ENCODE measurements around the gene GCN1. TPM values are rescaled to one million over a fixed set of nuclear protein-coding genes. Genes with fewer than 3 reads are reported as not detected.

GCN1 gene
- polyA plus RNA-seq, 3 donors, result 49.4 to 63.4 (median 55.9) TPM

DNA sequence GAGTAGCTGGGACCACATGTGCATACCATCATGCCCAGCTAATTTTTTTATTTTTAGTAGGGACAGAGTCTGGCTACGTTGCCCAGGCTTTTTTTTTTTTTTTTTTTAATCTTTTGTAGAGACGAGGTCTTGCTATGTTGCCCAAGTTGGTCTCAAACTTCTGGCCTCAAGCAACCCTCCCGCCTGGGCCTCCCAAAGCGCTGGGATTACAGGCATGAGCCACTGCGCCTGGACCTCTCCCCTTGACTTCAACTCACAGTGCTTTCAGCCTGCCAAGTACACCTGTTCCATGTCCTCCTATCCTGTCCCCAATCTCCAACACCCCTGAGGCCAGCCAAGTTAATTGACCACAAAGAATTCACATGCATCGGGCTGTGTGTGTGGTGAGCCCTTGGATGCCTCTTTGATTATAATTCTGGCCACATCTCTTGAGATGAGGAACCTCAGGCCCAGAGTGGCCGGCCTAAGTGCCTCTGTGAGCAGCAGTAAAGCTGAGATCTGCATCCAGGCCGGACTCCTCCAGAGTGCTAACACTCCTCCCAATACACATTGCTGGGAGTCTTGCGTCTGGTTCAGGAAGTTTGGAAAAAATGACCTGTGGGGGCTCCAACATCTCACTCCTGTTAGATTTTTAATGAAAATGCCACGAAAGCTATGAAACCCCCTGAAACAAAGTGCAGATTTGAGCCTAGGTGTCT is 84.8 kb downstream of the GCN1 start:
- DNase-seq (ENCODE audit: extremely low read depth in 1 of 11, low read depth in 9 of 11, low spot score in 4 of 11), result no peak

DNA sequence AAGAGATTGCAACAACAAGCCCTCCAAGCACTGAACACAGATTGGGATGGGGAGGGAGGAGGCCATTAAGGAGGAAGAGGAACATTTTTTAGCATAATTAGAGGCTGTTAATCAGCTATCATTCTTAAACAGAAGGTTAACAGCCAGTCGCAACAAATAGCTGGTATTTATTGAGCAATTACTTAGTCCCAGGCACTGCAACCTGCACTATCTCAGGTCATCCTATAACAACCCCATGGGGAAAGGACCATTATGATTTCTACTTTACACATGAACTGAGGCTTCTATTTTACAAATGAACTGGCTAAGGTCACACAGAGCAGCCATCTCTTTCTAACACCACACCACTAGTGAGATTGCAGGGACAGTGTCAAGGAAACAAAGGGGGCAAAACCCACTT is 88.4 kb downstream of the GCN1 start:
- DNase-seq (ENCODE audit: extremely low read depth in 1 of 11, low read depth in 9 of 11, low spot score in 4 of 11), result no peak

DNA sequence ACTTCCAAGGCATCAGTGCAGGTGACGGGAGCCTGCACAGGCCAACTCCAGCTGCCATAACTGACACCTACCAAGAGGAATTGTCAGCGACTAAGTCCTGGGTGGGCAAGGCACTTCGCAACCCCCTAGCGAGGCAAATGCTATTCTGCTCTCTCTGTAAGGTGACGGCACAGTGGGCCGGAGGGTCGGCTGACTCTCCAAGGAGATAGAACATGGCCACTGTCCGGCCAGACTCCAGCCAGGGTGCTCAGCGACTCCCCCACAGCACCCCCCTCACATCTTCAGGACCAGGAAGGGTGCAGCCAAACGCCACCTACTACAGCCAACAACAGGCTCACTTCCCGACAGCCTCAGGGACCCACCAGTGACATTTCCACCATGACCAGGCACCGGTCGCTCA is 91.1 kb downstream of the GCN1 start:
- no peak for DNase-seq (ENCODE audit: extremely low read depth in 1 of 11, low read depth in 9 of 11, low spot score in 4 of 11)

DNA sequence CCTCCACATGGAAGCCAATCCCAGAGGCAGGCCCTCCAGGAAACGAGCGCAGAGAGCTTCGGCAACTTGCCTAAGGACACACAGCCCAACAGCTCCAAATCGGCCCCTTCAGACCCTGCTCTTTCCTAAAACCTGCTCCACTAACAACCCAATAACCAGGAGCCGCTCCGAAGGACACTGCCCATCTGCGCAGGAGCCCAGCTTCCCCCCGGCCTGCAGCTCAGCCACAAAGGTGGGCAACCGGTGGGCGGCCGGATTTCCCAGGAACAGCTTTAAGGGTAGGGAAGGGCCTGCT is 91.5 kb downstream of the GCN1 start:
- DNase-seq (ENCODE audit: extremely low read depth in 1 of 11, low read depth in 9 of 11, low spot score in 4 of 11), result no peak

DNA sequence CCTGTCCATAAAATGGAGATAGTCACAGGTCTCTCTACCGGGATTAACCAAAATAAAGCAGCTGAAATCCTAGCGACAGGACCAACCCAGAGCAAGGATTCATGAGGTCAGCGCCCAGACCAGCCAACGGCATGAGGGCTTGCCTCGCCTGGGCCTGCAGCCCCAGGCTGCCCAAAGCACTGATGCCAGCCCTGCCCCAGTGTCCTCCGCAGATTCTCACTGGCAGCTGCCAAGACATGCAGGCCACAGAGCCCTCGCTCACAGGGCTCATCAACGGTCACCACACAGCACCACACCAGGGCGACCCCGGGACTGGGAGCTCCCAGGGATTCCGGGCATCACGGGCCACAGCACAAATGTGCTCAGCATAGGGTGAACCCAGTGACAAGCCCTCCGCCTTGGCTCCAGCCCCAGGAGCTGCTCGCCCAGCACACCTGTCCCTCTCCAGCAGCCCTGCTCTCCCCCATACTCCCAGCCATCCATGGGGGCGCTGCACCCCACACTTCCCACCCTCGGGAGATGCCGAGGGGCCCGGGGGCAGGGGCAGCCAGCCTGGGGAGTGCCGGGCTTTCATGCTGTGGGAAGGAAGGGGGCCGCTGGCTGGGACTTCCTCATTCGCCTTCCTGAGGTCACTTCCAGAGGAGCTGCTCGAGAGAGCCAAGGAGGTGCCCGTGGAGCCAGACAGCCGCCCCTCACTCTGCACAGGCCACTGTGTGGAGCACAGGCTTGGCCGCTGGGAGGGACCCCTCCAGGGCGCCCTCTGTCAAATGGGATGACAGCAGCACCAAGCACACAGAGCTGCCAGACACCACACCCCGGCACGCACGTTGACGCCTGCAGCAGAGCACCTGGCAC is 92.1 kb downstream of the GCN1 start:
- DNase-seq (ENCODE audit: extremely low read depth in 1 of 11, low read depth in 9 of 11, low spot score in 4 of 11), result no peak

DNA sequence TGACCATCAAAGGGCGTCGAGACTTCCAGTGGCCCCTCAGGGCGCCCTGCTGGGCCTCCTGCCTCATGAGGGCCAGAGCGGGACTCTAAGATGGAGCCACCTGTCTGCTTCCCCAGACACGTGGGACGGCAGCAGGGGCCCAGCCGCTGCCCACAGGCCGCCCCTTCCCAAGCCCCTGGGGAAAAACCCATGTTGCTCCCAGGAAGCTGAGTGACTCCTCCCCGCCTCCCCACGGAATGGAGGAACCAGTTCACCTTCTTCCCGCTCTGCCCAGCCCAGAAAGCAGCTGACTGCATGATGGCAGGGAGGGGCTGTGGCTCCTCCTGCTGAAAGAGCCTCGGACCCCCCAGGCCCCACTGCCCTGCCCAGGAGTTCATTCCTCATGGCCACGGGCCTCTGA is 92.9 kb downstream of the GCN1 start:
- no peak for DNase-seq (ENCODE audit: extremely low read depth in 1 of 11, low read depth in 9 of 11, low spot score in 4 of 11)

DNA sequence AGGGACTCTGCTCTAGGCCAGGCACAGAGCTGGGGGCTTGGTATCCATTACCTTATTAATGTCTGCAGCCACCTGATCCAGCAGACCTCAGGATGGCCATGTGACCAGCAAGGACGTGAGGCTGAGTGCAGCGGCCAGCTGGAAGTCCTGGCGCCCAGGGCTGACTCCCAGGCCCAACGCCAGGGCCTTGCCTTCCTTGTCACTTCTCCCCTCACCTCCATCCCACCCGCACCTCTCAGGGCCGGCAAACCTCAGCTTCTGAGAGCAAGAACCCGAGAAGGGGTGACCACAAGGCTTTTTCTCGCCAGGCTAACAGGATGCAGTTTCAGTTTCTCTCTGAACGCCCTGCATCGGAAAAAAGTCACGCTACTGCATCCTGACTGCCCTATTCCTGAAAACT is 93.3 kb downstream of the GCN1 start:
- DNase-seq (ENCODE audit: extremely low read depth in 1 of 11, low read depth in 9 of 11, low spot score in 4 of 11), result no peak

DNA sequence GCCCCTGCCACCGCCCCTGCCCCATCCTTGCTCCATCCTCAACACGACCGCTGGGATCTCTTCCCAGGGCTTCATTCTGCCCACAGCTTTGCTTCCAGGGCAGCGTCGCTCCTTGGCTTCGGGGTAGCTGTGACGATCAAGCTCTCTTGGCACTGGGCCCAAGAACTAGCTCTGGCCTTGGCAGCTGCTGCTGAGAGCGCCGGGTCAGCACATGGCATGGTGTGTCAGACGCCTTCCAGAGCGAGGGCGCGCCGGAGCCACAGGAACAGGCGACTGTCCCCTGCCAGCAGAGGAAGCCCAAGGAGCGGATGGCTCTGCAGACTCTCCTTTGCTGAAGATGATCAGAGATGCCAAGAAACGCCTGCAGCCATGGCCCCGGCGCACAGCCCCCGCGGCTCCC is 93.9 kb downstream of the GCN1 start:
- no peak for DNase-seq (ENCODE audit: extremely low read depth in 1 of 11, low read depth in 9 of 11, low spot score in 4 of 11)

DNA sequence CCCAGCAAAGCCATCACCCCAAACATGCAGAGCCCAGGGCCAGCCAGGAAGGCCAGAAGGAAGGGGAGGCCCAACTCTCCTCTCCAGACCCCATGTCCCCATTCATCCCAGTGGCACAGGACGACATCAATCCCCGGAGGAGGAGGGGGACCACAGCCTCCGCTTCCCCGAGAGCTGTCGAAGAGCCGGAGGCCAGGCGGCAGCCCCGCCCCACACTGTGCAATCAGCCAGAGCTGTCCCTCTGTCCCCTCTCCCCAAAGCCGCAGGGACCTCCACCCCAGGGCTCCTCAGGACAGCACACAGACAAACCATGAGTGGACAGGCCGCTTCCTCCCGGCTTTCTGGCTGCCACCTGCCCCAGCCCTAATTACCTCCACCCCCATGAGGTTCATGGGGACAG is 94.8 kb downstream of the GCN1 start:
- DNase-seq (ENCODE audit: extremely low read depth in 1 of 11, low read depth in 9 of 11, low spot score in 4 of 11), result no peak

DNA sequence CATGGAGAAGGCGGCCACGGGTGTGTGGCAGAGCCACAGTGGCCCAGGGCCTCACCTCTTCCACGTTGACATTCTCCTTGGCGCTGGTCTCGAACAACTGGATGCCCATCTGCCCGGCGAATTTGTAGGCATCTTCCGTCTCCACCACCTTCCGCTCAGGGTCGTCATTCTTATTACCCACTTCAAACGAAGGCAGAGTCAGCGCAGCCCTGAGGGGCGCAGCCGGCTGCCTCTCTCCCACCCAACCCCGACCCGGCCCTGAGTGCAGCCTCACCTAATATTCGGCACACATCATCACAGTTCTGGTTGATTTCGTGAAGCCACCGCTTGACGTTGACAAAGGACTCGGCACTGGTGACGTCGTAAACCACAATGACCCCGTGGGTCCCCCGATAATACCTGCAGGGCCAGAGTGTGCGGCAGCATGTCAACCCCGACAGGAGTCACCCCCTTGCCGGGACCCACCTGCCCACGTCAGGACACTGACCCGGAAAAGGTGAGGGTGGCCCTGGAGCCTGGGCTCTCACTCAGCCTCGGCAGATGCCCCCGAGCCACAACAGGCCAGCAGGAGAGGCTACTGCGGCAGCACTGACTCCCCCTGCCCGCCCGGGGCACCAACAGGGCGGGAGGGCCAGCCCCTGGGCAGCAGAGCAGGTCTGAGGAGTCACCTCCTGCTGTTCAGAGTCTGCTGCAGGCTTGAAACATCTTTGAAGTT is 95.6 kb downstream of the GCN1 start:
- DNase-seq (ENCODE audit: extremely low read depth in 1 of 11, low read depth in 9 of 11, low spot score in 4 of 11), result no peak

DNA sequence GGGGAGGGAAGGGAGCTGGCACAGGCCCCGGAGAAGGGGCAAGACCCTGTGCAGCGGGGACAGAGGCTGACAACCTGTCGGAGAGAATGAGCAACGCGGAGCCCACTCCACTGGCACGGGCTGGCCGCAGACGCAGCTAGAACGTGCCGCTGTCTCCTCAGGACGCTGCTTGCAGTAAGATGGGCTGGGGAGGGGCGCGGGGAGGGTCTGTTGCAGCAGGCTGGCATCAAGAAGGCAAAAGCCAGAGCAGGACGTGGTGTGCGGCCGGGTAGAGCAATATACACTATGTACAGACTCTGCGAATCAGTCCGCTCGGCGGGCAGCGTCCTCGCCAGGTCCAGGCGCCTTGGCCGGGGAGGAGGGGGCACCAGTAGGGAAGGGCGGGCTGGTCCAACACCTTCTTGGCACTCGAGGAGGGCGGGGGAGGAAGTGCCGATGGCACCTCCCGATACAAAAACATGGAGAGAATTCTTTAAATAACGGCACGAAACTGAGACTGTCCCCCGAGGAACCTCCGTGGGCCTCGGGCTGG is 97.8 kb downstream of the GCN1 start:
- no peak for DNase-seq (ENCODE audit: extremely low read depth in 1 of 11, low read depth in 9 of 11, low spot score in 4 of 11)

DNA sequence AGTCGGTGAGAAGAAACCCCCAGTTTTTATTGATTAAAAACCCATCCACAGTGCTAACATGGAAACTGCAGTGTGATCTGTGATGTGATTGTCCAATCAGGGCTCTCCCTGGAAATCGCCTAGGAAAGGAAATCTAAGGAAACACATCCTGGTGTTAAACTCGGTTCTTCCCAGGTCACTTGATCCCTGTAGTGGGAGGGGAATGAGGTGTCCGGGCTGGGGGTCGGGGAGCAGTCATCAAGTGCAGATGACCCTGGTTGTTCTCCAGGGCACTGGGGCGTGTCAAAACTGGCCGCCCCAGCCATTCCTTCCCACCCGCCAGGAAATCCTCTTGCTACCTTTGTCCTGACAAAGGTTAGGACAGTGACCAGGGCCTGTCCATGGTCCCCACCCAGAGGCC is 98.8 kb downstream of the GCN1 start:
- DNase-seq (ENCODE audit: extremely low read depth in 1 of 11, low read depth in 9 of 11, low spot score in 4 of 11), result no peak

DNA sequence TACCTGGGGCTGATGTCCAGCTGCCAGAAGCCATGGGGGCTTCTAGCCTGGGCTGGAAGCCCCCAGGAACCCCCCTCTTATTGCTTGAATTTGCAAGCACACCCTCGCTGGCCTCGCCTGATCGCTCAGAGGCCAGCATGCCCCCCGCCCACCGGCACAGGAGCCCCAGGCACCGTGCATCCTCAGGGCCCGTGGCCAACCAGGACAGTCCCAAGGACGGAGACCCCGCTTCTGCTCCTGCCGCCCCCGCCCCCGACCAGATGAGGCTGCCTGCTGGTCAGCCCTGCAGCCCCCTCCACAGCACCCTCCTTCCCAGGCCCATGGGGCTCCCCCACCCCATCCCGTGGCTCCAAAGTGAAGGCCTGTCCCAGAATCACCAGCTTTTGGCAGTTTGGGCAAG is 99.2 kb downstream of the GCN1 start:
- no peak for DNase-seq (ENCODE audit: extremely low read depth in 1 of 11, low read depth in 9 of 11, low spot score in 4 of 11)

DNA sequence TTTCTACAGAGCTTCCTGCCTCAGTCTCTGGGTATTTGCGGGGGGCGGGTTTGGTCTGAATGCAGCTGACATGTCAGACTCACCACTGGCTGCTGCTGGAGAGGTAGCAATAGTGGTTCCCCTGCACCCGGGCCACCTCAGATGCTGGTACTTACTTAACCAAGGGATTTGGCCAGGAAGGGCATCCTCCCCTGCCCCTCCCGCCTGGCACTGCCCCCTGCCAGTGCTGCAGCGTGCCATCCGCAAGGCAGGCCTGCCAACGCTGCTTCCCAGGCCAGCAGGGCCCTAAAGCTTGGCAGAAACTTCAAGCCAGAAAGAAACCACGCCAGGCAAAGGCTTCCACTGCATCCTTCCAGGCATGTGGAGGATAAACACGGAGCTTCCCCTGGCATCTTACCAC is 100.0 kb downstream of the GCN1 start:
- DNase-seq (ENCODE audit: extremely low read depth in 1 of 11, low read depth in 9 of 11, low spot score in 4 of 11), result no peak

DNA sequence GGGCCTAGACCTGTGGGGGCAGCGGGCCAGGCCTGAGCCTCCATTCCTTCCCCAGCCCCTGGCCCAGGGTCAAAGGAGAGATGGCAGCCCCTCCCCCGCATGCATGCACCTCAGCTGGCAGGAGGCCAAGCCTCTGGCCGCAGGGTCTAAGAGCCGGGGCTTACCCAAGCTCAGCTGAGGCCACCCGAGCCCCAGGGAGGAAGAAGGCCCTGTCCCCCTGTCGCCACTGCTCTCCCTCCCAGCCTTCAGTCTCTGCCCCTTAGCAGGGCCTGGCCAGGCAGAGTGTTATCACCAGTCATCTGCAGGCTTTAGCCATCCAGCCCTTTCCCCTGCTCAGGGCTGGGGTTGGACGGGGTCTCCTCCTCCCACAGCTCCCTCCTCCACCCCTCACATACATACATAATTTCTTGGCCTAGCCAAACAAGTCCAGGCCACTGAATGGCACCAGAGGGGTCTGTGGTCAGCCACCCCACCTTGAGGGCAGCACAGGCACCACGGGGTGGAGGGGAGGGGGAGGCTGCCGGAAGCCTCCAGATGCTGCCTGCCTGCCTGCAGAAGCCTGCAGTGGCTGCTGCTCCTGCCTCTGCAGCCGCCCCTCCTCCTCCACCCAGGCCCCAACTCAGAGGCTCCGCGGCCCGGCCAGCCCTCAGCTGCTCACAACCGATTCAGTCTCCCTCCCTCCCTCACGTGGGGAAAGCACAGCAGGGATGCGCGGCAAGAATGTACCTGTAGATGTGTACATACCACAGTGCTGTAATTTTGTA is 100.7 kb downstream of the GCN1 start:
- DNase-seq (ENCODE audit: extremely low read depth in 1 of 11, low read depth in 9 of 11, low spot score in 4 of 11), result peak in 1 of 11 donors; percentile 43

DNA sequence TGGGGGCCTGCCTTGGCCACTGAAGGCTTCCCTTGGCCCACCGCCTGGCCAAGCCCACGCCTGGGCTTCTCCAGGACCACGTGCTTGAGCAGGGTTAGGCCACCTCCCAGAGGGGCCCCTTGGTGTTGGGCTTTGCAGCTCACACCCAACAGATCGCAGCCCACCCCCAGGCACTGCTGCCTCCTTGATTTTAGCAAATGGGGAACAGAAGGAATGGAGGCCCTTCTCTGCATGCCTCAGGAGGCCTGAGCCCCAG is 101.3 kb downstream of the GCN1 start:
- DNase-seq (ENCODE audit: extremely low read depth in 1 of 11, low read depth in 9 of 11, low spot score in 4 of 11), result no peak

DNA sequence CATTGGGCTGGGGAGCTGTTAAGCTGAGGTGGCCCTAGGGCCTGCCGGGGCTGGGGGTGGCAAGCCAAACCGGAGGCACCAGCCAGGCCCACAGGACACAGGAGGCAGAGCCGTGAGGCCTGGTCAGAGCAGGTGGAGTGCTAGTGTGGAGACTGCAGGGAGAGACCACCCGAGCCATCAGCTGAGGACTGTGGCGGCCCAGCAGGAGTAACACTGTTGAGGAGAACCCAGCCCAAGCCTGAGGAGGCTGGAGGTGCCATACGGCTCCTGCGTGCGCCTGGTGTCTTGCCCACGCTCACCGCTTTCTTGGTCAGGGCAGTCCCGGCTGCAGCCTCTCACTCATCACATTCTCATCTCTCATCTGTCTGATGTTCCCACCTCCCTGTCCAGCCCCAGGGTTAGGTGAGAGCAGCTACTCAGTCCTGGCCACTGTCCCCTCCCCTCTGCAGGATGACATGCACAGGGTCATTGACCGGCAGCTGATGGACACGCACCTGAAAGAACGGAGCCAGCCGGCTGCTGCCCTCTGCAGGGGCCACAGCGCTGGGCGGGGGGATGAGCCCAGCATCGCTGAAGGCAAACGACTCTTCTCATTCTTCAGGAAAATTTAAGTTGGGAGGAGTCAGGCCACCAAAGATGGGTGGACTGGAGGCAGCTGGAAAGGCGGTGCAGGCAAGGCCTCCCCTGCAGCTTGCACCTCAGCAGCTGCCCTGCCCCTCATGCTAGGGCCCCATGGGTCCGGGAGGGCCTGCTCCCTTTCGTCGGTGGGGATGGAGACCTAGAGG is 101.8 kb downstream of the GCN1 start:
- DNase-seq (ENCODE audit: extremely low read depth in 1 of 11, low read depth in 9 of 11, low spot score in 4 of 11), result no peak

DNA sequence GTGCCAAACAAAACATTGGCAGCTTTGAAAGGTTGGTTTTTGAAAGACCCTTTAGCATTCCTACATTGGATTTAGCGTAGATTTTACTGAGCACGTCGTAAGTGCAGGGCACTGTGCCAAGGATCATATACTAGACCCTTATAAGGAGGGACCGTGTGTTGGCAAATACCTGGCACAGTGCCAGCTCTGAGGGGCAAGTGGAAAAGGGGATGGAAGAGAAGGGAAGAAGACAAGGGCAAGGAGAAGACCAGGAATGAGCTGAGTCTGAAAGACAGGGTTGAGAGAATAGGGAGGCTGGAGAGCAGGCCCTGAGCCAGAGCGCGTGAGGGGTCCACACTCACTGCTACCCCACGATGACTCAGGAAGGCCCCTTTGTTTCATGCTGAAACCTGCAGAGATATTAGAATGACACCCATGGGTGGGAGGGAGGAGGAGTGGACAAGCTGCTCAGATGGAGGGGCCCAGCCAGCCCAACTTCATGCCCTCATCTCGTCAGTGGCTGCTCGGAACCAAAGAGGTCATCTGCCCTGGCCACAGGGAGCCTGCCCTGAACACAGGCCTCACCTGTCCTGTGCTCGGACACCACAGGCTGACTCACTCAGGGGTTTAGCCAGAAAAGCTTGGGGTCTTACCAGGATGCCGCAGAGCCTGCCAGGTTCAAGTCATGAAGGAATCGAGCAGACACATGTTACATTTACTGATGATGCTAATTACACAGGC is 103.0 kb downstream of the GCN1 start:
- no peak for DNase-seq (ENCODE audit: extremely low read depth in 1 of 11, low read depth in 9 of 11, low spot score in 4 of 11)
